Loucy (cell line): ENCODE measurements around the gene CHN2.
A peak's percentile ranks its signal among the peaks of the same experiment; 100 is the strongest.

Experiments used
- H2AFZ ChIP-seq: fragments of 200-600 bp; sonication (generic); 2 replicates; pipeline ENCODE4 v1.6.0; 2016; ENCODE audit warnings: antibody characterized with exemption, mild to moderate bottlenecking, low read length, moderate library complexity
- H3F3A ChIP-seq: fragments of 200-600 bp; 2 replicates; pipeline ENCODE4 v1.6.0; 2016; ENCODE audit warnings: antibody characterized with exemption, low read depth, mild to moderate bottlenecking
- H3K27me3 ChIP-seq: fragments of 200-600 bp; sonication (generic); 2 replicates; pipeline ENCODE4 v1.6.1; 2014; ENCODE audit warnings: low read length, mild to moderate bottlenecking; ENCODE audit not compliant: insufficient read depth, poor library complexity, severe bottlenecking
- H3K36me3 ChIP-seq: fragments of 200-600 bp; sonication (generic); 2 replicates; pipeline ENCODE4 v1.6.1; 2016; ENCODE audit warnings: low read length; ENCODE audit not compliant: insufficient read depth
- H3K4me1 ChIP-seq: fragments of 200-600 bp; sonication (generic); 2 replicates; pipeline ENCODE4 v1.5.1; 2014; ENCODE audit warnings: low read length, mild to moderate bottlenecking; ENCODE audit not compliant: insufficient read depth, poor library complexity, severe bottlenecking
- H3K4me2 ChIP-seq: fragments of 200-600 bp; sonication (generic); 2 replicates; pipeline ENCODE4 v1.6.0; 2014; ENCODE audit warnings: antibody characterized with exemption, low read length, low read depth, mild to moderate bottlenecking; ENCODE audit not compliant: poor library complexity, severe bottlenecking
- H3K4me3 ChIP-seq: fragments of 200-600 bp; sonication (generic); 2 replicates; pipeline ENCODE4 v1.5.1; 2014; ENCODE audit warnings: low read length, mild to moderate bottlenecking, mixed read lengths; ENCODE audit not compliant: poor library complexity, severe bottlenecking
- H3K79me2 ChIP-seq: fragments of 200-600 bp; sonication (generic); 2 replicates; pipeline ENCODE4 v1.6.1; 2014; ENCODE audit warnings: low read length; ENCODE audit not compliant: insufficient read depth
- H3K9ac ChIP-seq: fragments of 200-600 bp; sonication (generic); 2 replicates; pipeline ENCODE4 v1.6.0; 2014; ENCODE audit warnings: mild to moderate bottlenecking, low read depth, low read length, moderate library complexity; ENCODE audit not compliant: poor library complexity, severe bottlenecking
- H3K9me2 ChIP-seq: fragments of 200-600 bp; sonication (generic); replicated peaks from 2 replicates; pipeline ENCODE4 v1.6.1; 2016; ENCODE audit warnings: low read depth, low read length, mixed read lengths
- H3K9me3 ChIP-seq: fragments of 200-600 bp; sonication (generic); 2 replicates; pipeline ENCODE4 v1.6.1; 2014; ENCODE audit warnings: mild to moderate bottlenecking, antibody characterized with exemption, low read length, low read depth; ENCODE audit not compliant: insufficient read depth
- H4K20me1 ChIP-seq: fragments of 200-600 bp; sonication (generic); 2 replicates; pipeline ENCODE4 v1.6.0; 2014; ENCODE audit warnings: antibody characterized with exemption, low read length, mild to moderate bottlenecking; ENCODE audit not compliant: insufficient read depth, poor library complexity, severe bottlenecking
- EZH2phosphoT487 ChIP-seq: fragments of 200-600 bp; IDR thresholded peaks from 2 replicates; pipeline ENCODE4 v1.6.1; 2018; ENCODE audit warnings: antibody characterized with exemption, mild to moderate bottlenecking, moderate library complexity, borderline replicate concordance
- TF ChIP-seq, protein P1 (sequence below): fragments of 200-600 bp; sonication (generic); conservative IDR thresholded peaks from 2 replicates; pipeline ENCODE4 v1.5.1; 2014; ENCODE audit warnings: mild to moderate bottlenecking, antibody characterized with exemption, low read length

CHN2 gene

DNA sequence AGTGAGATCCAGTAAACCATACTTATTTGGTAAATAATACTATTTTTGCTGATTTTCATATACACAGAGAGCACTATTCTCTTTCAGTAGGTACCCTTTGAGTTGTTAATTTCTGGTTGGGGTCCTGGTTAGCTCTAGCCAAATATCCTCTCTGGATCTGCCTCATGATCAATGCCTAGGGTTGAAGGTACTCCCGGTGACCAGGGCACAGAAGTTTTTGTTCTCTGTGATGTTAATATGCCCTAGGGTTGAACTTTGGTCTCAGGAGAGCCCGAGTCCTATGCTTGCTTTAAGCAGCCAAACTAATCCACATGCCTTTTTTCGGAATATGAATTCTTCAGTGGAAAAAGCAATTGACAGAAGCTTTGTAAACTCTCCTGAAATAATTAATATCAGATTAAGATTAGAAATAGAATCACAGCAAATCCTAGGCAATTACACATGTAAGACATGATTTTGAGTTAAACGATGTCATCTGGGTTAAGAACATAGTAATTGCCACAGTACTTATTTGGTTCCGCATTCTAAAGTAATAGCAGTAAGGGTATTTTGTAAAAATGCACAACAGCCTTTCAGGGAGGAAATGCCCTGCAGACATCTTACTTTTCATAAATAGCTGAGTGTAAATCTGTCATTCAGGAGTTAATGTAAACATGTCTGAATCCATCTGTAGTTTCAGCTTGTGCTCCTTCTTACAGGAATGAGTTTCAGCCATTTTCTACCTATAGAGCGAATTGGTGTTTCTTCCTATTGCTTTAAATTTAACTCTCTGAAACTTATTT lies 10.1 kb downstream of the CHN2 start:
- H2AFZ ChIP-seq, result no peak overlapping the region
- H3K4me2 ChIP-seq, result no peak overlapping the region
- H3K79me2 ChIP-seq, result peaks cover 62% of the 10 kb centered on the region
- no peaks in the 10 kb centered on the region for H4K20me1 ChIP-seq
- H3K27me3 ChIP-seq, result no peaks in the 10 kb centered on the region
- TF ChIP-seq, protein P1, sequence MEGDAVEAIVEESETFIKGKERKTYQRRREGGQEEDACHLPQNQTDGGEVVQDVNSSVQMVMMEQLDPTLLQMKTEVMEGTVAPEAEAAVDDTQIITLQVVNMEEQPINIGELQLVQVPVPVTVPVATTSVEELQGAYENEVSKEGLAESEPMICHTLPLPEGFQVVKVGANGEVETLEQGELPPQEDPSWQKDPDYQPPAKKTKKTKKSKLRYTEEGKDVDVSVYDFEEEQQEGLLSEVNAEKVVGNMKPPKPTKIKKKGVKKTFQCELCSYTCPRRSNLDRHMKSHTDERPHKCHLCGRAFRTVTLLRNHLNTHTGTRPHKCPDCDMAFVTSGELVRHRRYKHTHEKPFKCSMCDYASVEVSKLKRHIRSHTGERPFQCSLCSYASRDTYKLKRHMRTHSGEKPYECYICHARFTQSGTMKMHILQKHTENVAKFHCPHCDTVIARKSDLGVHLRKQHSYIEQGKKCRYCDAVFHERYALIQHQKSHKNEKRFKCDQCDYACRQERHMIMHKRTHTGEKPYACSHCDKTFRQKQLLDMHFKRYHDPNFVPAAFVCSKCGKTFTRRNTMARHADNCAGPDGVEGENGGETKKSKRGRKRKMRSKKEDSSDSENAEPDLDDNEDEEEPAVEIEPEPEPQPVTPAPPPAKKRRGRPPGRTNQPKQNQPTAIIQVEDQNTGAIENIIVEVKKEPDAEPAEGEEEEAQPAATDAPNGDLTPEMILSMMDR, result no peak
- no peak for TF ChIP-seq EZH2phosphoT487
- no peaks in the 10 kb centered on the region for H3K9me2 ChIP-seq
- H3K4me3 ChIP-seq, result no peak overlapping the region
- no peak overlapping the region for H3K9ac ChIP-seq
- H3F3A ChIP-seq, result no peaks in the 10 kb centered on the region
- H3K36me3 ChIP-seq, result no peaks in the 10 kb centered on the region
- no peaks in the 10 kb centered on the region for H3K9me3 ChIP-seq
- peaks cover 61% of the 10 kb centered on the region for H3K4me1 ChIP-seq

DNA sequence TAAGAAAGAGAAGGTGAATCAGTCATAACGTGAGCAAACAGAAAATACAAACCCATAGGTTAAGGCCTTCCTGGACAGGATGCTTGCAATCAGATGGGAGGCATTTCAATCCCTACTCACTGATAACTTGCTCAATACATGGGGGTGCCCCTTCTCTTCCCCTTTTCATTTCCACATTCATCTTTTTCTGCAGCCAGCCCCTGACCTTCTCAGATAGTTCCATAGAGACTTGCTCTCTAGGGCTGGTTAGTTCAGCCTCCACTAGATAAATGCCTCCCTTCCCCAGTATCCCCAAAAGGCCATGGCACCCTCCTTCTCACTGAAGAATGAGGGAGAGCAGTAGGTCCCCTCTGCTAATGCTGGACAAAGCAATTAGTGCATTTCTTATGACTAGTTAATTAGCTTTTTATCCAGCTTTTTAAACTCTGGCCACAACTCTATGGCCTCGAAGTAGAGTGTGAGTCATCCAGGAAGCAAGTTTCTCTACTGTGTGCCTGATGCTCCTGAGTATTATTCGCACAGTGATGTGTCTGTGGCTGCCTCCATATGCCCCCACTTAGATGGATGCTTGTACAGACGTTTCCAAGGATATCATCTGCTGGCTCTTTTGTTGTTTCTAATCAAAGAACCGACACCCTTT lies 12.7 kb downstream of the CHN2 start:
- peaks cover 43% of the 10 kb centered on the region for H3K79me2 ChIP-seq
- peak overlapping the region; percentile 10 for H3K9ac ChIP-seq
- H3K9me2 ChIP-seq, result no peaks in the 10 kb centered on the region
- H3K4me1 ChIP-seq, result peaks cover 42% of the 10 kb centered on the region
- no peaks in the 10 kb centered on the region for H3F3A ChIP-seq
- H3K4me2 ChIP-seq, result peak overlapping the region; percentile 56
- no peaks in the 10 kb centered on the region for H3K9me3 ChIP-seq
- H2AFZ ChIP-seq, result peak overlapping the region; percentile 36; the same call in 1 of the 2 replicates
- peak overlapping the region; percentile 9 for H3K4me3 ChIP-seq
- no peaks in the 10 kb centered on the region for H3K36me3 ChIP-seq
- TF ChIP-seq EZH2phosphoT487, result no peak
- TF ChIP-seq, protein P1, result no peak
- no peaks in the 10 kb centered on the region for H4K20me1 ChIP-seq
- no peaks in the 10 kb centered on the region for H3K27me3 ChIP-seq

DNA sequence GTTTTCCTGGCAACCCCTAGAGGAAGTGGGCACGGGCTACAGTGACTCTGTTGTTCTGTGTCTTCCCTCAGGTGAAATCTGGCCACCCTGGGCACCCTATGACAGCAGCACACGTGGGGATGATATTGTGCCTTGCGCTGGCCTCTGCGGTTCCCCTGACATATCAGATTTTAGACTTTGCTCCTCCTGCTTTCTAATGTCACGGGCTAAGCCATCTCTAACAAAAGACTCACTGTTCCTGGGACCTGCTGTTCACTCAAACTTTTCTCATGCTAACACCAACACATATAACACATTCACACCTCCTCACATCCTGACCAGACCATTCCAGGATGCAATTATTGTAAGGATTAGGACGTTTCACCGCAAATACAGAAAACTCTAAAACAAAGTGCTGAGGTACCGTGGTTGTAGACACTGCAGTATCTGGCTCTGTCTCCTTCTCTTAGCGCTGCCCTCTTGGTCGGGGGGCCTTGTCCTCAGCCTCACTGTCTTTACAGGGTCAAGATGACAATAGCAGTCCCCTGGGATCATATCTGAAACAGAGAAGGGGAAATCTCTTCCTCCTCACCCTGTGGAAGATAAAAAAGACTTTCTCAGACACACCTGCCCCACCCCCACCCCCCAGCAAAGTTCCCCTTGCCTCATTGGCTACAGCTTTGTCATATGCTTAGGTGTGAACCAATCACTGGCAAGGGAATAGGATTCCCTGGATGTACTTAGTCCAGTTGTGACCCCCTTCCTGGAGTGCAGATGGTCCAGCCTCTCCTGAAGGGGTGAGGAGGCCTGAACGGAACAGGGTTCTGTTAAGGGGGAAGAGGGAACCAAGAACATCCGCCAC lies 14.1 kb downstream of the CHN2 start:
- H3K9me2 ChIP-seq, result no peaks in the 10 kb centered on the region
- peaks cover 33% of the 10 kb centered on the region for H3K79me2 ChIP-seq
- H3F3A ChIP-seq, result no peaks in the 10 kb centered on the region
- H3K9me3 ChIP-seq, result no peaks in the 10 kb centered on the region
- H2AFZ ChIP-seq, result no peak overlapping the region
- no peak for TF ChIP-seq EZH2phosphoT487
- TF ChIP-seq, protein P1, result no peak
- no peaks in the 10 kb centered on the region for H3K27me3 ChIP-seq
- H3K4me2 ChIP-seq, result peak overlapping the region; percentile 56
- H3K4me1 ChIP-seq, result peaks cover 37% of the 10 kb centered on the region
- H3K4me3 ChIP-seq, result no peak overlapping the region
- H3K36me3 ChIP-seq, result no peaks in the 10 kb centered on the region
- no peaks in the 10 kb centered on the region for H4K20me1 ChIP-seq
- H3K9ac ChIP-seq, result no peak overlapping the region
